GM12801 (cell line): Measurements from ENCODE around the gene BIN1.

Experiments used
- CTCF ChIP-seq: IDR thresholded peaks from one replicate; pipeline ENCODE4 v1.5.1; 2011; ENCODE audit warnings: control low read depth; ENCODE audit not compliant: insufficient read length; ENCODE audit errors: extremely low read depth

BIN1 gene

GRCh38 chr2:127139766-127140165 is 32.8 kb upstream of the BIN1 start:
- TF ChIP-seq CTCF: no peak

- no peak for TF ChIP-seq CTCF
Measured at GRCh38 chr2:127138281-127138680, 31.3 kb upstream of the BIN1 start.

GRCh38 chr2:127137741-127138140 is 30.8 kb upstream of the BIN1 start:
- TF ChIP-seq CTCF: no peak

- TF ChIP-seq CTCF: no peak
Measured at GRCh38 chr2:127137225-127137624, 30.3 kb upstream of the BIN1 start.

- TF ChIP-seq CTCF: no peak
Measured at GRCh38 chr2:127134833-127135830, 28.2 kb upstream of the BIN1 start.

- no peak for TF ChIP-seq CTCF
Measured at GRCh38 chr2:127134235-127134634, 27.3 kb upstream of the BIN1 start.

- no peak for TF ChIP-seq CTCF
Measured at GRCh38 chr2:127133793-127134192, 26.8 kb upstream of the BIN1 start.
